HG03469 (cell line): ENCODE data around the gene FHIT.
A peak's percentile ranks its signal among the peaks of the same experiment; 100 is the strongest.

Experiments used
- ATAC-seq: cut with Tn5 transposase; IDR thresholded peaks from one replicate; pipeline ENCODE4 v1.9.1; 2021; ENCODE audit warnings: mild to moderate bottlenecking, moderate library complexity, moderate number of reproducible peaks; ENCODE audit not compliant: unreplicated experiment

The FHIT gene

GRCh38 chr3:61172684-61173083 is 78.6 kb downstream of the FHIT start:
- ATAC-seq, result no peak

GRCh38 chr3:61172203-61172602 is 79.0 kb downstream of the FHIT start:
- no peak for ATAC-seq

GRCh38 chr3:61169621-61170251 is 81.5 kb downstream of the FHIT start:
- ATAC-seq, result no peak

- ATAC-seq, result no peak
Observed at GRCh38 chr3:61168286-61168685, 83.0 kb downstream of the FHIT start.

GRCh38 chr3:61162965-61163364 is 88.3 kb downstream of the FHIT start:
- no peak for ATAC-seq

- no peak for ATAC-seq
Observed at GRCh38 chr3:61158667-61159066, 92.6 kb downstream of the FHIT start.

GRCh38 chr3:61158216-61158615 is 93.0 kb downstream of the FHIT start:
- ATAC-seq, result no peak

GRCh38 chr3:61157414-61157813 is 93.8 kb downstream of the FHIT start:
- ATAC-seq, result peak; percentile 54

GRCh38 chr3:61155701-61156292 is 95.5 kb downstream of the FHIT start:
- no peak for ATAC-seq

- no peak for ATAC-seq
Observed at GRCh38 chr3:61154457-61155198, 96.6 kb downstream of the FHIT start.

GRCh38 chr3:61152071-61152470 is 99.2 kb downstream of the FHIT start:
- no peak for ATAC-seq

GRCh38 chr3:61149236-61149635 is 102.0 kb downstream of the FHIT start:
- ATAC-seq, result no peak

- no peak for ATAC-seq
Observed at GRCh38 chr3:61146010-61146890, 105.0 kb downstream of the FHIT start.

GRCh38 chr3:61141697-61142096 is 109.6 kb downstream of the FHIT start:
- ATAC-seq, result no peak

- no peak for ATAC-seq
Observed at GRCh38 chr3:61141227-61141626, 110.0 kb downstream of the FHIT start.

- no peak for ATAC-seq
Observed at GRCh38 chr3:61139686-61140085, 111.6 kb downstream of the FHIT start.

GRCh38 chr3:61138401-61138800 is 112.9 kb downstream of the FHIT start:
- ATAC-seq, result no peak

GRCh38 chr3:61136191-61136590 is 115.1 kb downstream of the FHIT start:
- ATAC-seq, result no peak

- ATAC-seq, result no peak
Observed at GRCh38 chr3:61134532-61134931, 116.7 kb downstream of the FHIT start.

- ATAC-seq, result no peak
Observed at GRCh38 chr3:61132062-61132461, 119.2 kb downstream of the FHIT start.

- ATAC-seq, result no peak
Observed at GRCh38 chr3:61118830-61119229, 132.4 kb downstream of the FHIT start.
